GM12864 (cell line): ENCODE results near the gene S1PR5.
A peak's percentile ranks its signal among the peaks of the same experiment; 100 is the strongest.
"Not testable (repeated sequence)": the region's sequence is repeated elsewhere in the genome, so short reads cannot be mapped to it uniquely, and the experiment has no call there.

Experiments
- DNase-seq: peaks from one replicate; pipeline ENCODE4 v3.0.0-alpha.2; 2011; ENCODE audit warnings: low read depth
- H3K4me3 ChIP-seq: 2 replicates; pipeline ENCODE4 v1.5.1; 2011; ENCODE audit warnings: mild to moderate bottlenecking, low read depth, low read length, control low read depth
- TF ChIP-seq, protein P1 (sequence below): IDR thresholded peaks from 2 replicates; pipeline ENCODE4 v1.5.1; 2011; ENCODE audit warnings: low read depth, mild to moderate bottlenecking, moderate library complexity, low read length, control low read depth, inconsistent platforms; ENCODE audit errors: missing control alignments

The S1PR5 gene

DNA sequence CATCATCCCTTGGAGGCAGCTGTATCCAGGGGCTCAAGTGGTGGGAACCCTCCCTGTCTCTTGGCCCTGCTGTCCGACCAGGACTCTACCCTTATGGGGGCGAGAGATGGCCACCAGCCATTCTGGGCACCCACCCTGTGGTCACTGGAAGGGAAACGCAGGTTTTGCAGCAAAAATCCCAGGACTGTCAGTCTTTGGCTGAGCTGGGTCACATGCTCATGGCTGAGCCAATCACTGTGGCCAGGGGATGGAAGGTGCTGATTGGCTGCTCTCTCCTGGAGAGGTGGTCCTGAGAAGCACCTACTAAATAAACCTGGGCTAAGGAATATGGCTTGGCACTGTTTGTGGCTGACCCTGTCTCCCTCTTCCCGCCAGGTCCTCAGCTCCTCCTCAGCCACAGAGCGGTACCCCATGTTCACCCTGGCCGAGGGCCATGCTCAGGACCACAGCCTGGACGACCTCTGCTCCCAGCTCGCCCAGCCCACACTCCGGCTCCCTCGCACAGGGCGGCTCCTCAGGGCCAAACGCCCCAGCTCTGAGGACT is 35.3 kb upstream of the S1PR5 start:
- no peak overlapping the region for H3K4me3 ChIP-seq
- TF ChIP-seq, protein P1, sequence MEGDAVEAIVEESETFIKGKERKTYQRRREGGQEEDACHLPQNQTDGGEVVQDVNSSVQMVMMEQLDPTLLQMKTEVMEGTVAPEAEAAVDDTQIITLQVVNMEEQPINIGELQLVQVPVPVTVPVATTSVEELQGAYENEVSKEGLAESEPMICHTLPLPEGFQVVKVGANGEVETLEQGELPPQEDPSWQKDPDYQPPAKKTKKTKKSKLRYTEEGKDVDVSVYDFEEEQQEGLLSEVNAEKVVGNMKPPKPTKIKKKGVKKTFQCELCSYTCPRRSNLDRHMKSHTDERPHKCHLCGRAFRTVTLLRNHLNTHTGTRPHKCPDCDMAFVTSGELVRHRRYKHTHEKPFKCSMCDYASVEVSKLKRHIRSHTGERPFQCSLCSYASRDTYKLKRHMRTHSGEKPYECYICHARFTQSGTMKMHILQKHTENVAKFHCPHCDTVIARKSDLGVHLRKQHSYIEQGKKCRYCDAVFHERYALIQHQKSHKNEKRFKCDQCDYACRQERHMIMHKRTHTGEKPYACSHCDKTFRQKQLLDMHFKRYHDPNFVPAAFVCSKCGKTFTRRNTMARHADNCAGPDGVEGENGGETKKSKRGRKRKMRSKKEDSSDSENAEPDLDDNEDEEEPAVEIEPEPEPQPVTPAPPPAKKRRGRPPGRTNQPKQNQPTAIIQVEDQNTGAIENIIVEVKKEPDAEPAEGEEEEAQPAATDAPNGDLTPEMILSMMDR, result no peak
- no peak for DNase-seq

DNA sequence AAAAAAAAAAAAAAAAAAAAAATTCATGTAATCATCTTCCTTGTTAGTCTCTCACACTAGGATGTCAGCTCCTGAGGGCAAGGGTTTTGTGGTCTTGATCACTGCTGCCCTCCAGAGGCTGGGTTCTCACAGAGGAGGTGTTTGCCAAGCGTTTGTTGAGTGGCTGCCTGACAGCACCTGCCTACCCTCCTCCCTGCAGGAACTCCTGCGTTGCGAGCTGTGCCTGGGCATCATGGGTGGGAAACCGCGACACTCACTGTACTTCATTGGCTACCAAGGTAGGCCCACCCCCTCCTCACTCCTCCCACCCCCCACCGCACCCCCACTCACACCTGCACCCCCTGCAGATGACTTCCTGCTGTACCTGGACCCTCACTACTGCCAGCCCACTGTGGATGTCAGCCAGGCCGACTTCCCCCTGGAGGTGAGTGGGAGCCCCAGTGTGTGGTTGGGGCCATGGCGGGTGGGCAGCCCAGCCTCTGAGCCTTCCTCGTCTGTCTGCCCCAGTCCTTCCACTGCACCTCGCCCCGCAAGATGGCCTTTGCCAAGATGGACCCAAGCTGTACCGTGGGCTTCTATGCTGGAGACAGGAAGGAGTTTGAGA is 34.6 kb upstream of the S1PR5 start:
- H3K4me3 ChIP-seq, result no peak overlapping the region
- TF ChIP-seq, protein P1, result peak; percentile 14
- DNase-seq, result no peak

DNA sequence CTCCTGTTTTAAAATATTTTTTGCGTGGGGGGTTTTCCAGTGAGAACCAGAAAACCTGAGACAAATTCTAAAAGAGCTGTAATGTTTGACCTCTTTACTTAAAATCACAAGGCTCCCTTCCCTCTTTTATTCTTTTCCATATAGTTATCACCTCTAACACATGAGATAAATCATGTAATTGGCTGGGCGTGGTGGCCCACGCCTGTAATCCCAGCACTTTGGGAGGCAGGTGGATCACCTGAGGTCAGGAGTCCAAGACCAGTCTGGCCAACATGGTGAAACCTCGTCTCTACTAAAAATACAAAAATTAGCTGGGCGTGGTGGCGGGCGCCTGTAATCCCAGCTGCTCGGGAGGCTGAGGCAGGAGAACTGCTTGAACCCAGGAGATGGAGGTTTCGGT is 33.8 kb upstream of the S1PR5 start:
- not testable (repeated sequence) for H3K4me3 ChIP-seq, DNase-seq

- H3K4me3 ChIP-seq, result no peak overlapping the region
- no peak for DNase-seq
- TF ChIP-seq, protein P1, result no peak
Measured at GRCh38 chr19:10550336-10550735, 33.1 kb upstream of the S1PR5 start.

- no peak for DNase-seq
- TF ChIP-seq, protein P1, result no peak
- H3K4me3 ChIP-seq, result no peak overlapping the region
Measured at GRCh38 chr19:10549733-10550132, 32.5 kb upstream of the S1PR5 start.

GRCh38 chr19:10548746-10549276 is 31.6 kb upstream of the S1PR5 start:
- DNase-seq, result no peak
- TF ChIP-seq, protein P1, result no peak
- no peak overlapping the region for H3K4me3 ChIP-seq

- no peak for DNase-seq
- TF ChIP-seq, protein P1, result no peak
- no peak overlapping the region for H3K4me3 ChIP-seq
Measured at GRCh38 chr19:10546817-10547216, 29.6 kb upstream of the S1PR5 start.
